Activated naive CD8-positive, alpha-beta T cell treated with anti-CD3 and anti-CD28 coated beads, Interleukin-2, amount 50 U/mL, for 24 hours (primary cell): ENCODE data around the gene LRRC10.
"Not testable (repeated sequence)": the region's sequence is repeated elsewhere in the genome, so short reads cannot be mapped to it uniquely, and the experiment has no call there.

ENCODE experiments used
- ATAC-seq: fragments of 150-1000 bp; cut with Tn5 transposase; one replicate; pipeline ENCODE4 v1.10.0; 2021
- DNase-seq: peaks from one replicate; pipeline ENCODE4 v3.0.0; 2021
- H3K27ac Mint-ChIP-seq: one replicate; pipeline ENCODE4 v1.8.0; 2021; ENCODE audit warnings: mild to moderate bottlenecking, mixed read lengths
- H3K27me3 Mint-ChIP-seq: one replicate; pipeline ENCODE4 v1.8.0; 2021; ENCODE audit warnings: mixed read lengths
- H3K36me3 Mint-ChIP-seq: one replicate; pipeline ENCODE4 v1.8.0; 2021; ENCODE audit warnings: low read depth, mixed read lengths
- H3K4me1 Mint-ChIP-seq: one replicate; pipeline ENCODE4 v1.8.0; 2021; ENCODE audit warnings: mixed read lengths
- H3K4me3 Mint-ChIP-seq: one replicate; pipeline ENCODE4 v1.8.0; 2021; ENCODE audit warnings: mild to moderate bottlenecking, moderate library complexity, mixed read lengths
- H3K9me3 Mint-ChIP-seq: one replicate; pipeline ENCODE4 v1.8.0; 2021; ENCODE audit warnings: mixed read lengths

LRRC10 gene

DNA sequence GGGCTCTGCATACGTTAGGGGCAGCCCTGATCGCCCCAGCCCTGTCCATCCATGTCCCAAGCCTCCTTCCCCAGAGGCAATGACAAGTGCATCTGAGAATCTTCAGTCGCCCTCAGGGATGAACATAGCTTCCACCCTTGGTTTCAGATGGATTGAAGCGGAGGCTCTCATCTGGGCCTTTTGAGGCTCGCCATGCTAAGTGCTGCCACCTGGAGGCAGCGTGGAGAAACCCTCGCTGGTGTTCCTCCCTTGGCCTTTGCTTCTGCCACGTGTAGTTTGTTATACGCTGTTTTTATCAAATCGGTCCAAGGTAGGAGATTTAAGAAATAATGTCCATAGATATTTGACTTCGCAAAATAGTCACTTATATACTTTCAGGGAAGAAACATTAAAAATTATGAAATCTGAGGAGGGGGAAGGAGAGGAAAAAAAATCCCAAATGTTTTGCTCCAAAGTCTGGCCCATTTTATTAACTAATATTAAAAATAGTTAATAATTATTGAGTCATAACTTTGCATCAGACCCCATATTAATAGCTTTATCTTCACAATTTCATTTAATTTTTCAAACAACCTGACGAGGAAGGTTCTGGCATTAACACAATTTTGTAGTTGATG lies 28.8 kb upstream of the LRRC10 start:
- Mint-ChIP-seq H3K4me1 (peaks cover 2% of the 10 kb centered on the region), H3K9me3 (no peaks in the 10 kb centered on the region), H3K27ac (no peak overlapping the region), H3K27me3 (peaks cover 2% of the 10 kb centered on the region), H3K4me3 (no peak overlapping the region), H3K36me3 (no peaks in the 10 kb centered on the region)
- DNase-seq: peak; percentile 69
- ATAC-seq: peak; percentile 72

DNA sequence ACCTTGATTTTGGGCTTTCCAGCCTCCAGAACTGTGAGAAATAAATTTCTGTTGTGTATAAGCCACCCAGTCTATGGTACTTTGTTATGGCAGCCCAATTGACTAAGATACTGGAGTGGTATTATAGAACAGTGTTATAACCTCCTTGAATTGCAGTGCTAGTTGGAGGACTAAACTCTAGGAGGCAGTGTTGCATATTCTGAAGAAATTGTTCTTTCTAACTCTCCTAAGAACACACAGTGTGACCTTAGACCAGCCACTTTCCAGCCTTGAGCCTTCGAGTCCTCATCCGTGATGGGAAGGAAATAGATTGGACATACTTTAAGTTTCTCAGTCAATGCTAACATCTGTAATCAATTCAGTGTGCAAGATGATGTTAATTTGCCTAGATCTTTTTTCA lies 22.4 kb upstream of the LRRC10 start:
- H3K4me1 Mint-ChIP-seq: no peaks in the 10 kb centered on the region
- H3K27me3 Mint-ChIP-seq: no peaks in the 10 kb centered on the region
- no peak overlapping the region for H3K27ac Mint-ChIP-seq
- H3K36me3 Mint-ChIP-seq: no peaks in the 10 kb centered on the region
- DNase-seq (no peak), ATAC-seq (no peak)
- H3K9me3 Mint-ChIP-seq: no peaks in the 10 kb centered on the region
- H3K4me3 Mint-ChIP-seq: no peak overlapping the region

DNA sequence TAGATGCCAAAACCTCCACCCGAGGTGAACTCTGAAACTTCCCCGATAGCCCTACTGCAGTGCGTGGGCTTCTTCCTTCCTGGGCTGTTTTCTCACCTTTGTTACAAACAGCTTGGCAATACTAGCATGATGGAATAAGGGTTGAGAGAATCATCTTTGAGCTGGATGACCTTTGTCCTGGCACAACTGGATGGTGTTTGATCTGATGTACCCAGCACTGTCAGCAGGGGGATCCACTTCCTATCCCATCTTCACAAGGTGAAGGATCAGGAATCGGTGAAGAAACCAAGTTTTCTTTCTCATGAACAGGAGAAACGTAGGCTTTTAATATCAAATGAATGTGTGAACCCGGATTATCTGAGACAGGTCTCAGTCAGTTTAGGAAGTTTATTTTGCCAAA lies 19.5 kb upstream of the LRRC10 start:
- Mint-ChIP-seq H3K4me3 (no peak overlapping the region), H3K4me1 (no peaks in the 10 kb centered on the region), H3K9me3 (no peaks in the 10 kb centered on the region), H3K36me3 (no peaks in the 10 kb centered on the region), H3K27me3 (no peaks in the 10 kb centered on the region), H3K27ac (no peak overlapping the region)
- no peak for ATAC-seq
- no peak for DNase-seq

DNA sequence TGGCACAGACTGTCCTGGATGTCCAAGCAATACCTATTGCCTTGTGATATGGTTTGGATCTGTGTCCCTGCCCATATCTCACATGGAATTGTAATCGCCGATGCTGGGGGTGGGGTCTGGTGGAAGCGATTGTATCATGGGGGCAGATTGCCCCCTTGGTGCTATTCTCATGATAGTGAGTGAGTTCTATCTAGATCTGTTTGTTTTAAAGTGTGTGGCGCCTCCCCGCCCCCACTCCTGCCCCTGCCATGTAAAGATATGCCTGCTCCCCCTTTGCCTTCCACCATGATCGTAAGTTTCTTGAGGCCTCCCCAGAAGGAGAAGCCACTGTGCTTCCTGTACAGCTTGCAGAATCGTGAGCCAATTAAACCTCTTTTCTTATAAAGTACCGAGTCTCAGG lies 16.8 kb upstream of the LRRC10 start:
- Mint-ChIP-seq H3K36me3 (no peaks in the 10 kb centered on the region), H3K4me1 (no peaks in the 10 kb centered on the region), H3K4me3 (no peak overlapping the region), H3K9me3 (no peaks in the 10 kb centered on the region), H3K27me3 (no peaks in the 10 kb centered on the region), H3K27ac (no peak overlapping the region)
- no peak for ATAC-seq
- DNase-seq: no peak

DNA sequence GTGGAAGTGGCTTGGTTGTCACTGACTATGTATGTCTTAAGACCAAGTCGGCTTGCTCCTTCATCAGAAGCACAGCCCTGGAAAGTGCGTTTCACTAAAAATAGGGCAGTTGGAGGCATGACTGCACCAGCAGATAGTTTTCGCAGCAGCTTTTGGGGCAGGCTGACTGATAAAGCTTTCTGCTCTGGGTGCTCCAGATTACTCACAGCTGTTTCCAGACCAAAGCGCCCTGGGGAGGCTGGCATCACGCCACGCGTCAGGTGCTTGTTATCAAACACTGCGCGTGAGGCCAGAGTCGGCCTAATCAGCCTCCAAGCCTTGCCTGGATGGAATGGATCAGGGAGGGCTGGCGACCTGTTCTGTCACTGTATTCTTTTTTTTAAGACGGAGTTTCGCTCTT lies 13.3 kb upstream of the LRRC10 start:
- H3K27ac Mint-ChIP-seq: no peak overlapping the region
- DNase-seq (no peak), ATAC-seq (no peak)
- peaks cover 2% of the 10 kb centered on the region for H3K27me3 Mint-ChIP-seq
- no peaks in the 10 kb centered on the region for H3K9me3 Mint-ChIP-seq
- no peaks in the 10 kb centered on the region for H3K36me3 Mint-ChIP-seq
- no peak overlapping the region for H3K4me3 Mint-ChIP-seq
- no peaks in the 10 kb centered on the region for H3K4me1 Mint-ChIP-seq

DNA sequence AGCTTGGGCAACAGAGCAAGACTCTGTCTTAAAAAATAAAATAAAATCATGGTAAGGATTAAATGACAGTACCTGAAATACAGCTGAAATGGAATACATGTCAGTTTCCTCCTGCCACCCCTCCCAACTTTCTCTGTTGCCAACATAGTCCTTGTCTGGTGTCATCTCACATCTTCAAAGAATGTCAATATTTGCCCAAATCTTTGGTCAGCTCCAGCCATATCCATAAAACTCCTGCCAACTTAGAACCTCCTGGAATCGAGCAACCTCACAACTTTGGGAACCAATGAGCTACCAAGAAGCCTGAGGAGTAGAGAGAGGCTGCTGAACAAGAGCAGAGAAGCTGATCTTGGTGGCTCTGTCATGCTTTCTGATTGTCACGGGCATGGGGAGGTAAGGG lies 10.8 kb upstream of the LRRC10 start:
- no peak overlapping the region for H3K4me3 Mint-ChIP-seq
- H3K9me3 Mint-ChIP-seq: no peaks in the 10 kb centered on the region
- H3K27me3 Mint-ChIP-seq: peaks cover 2% of the 10 kb centered on the region
- H3K4me1 Mint-ChIP-seq: no peaks in the 10 kb centered on the region
- no peak overlapping the region for H3K27ac Mint-ChIP-seq
- ATAC-seq: no peak
- no peak for DNase-seq
- no peaks in the 10 kb centered on the region for H3K36me3 Mint-ChIP-seq

DNA sequence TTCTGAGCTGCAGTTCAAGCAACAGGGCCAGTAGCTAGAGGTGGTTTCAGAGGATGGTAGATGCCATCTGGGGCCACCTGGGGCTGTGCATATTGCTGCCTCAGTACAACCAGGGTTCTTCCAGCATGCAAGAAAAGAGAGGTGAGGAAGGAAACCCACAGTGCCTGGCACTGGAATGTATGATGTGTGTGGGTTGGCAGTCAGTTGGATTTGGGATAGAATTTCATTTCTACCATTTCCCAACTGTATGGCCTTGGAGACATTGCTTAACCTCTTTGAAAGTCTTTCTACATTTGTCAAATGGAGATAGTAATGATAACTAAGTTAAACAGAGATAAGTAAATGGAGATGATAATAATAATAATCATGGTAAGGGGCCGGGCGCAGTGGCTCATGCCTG lies 10.2 kb upstream of the LRRC10 start:
- no peak overlapping the region for H3K27ac Mint-ChIP-seq
- DNase-seq (no peak), ATAC-seq (no peak)
- H3K4me3 Mint-ChIP-seq: no peak overlapping the region
- H3K27me3 Mint-ChIP-seq: peaks cover 2% of the 10 kb centered on the region
- H3K4me1 Mint-ChIP-seq: no peaks in the 10 kb centered on the region
- no peaks in the 10 kb centered on the region for H3K9me3 Mint-ChIP-seq
- no peaks in the 10 kb centered on the region for H3K36me3 Mint-ChIP-seq

DNA sequence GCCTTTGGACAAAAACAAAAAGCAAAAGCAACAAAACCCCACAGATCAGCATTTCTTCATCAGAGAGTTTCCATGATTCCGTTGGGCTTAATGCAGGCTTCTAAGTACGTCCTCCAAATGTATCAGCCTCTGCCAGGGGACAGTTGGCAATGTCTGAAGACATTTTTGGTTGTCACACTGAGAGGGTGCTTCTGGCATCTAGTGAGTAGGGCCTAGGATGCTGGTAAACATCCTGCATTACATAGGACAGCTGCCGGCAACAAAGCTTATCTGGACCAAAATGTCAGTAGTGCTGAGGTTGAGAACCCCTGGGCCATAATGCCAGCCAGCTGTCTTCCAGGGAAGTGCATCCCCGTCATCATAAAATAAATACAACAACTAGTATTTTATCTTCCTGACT lies 9.4 kb upstream of the LRRC10 start:
- H3K27ac Mint-ChIP-seq: no peak overlapping the region
- peaks cover 5% of the 10 kb centered on the region for H3K27me3 Mint-ChIP-seq
- DNase-seq (no peak), ATAC-seq (no peak)
- no peaks in the 10 kb centered on the region for H3K4me1 Mint-ChIP-seq
- H3K9me3 Mint-ChIP-seq: no peaks in the 10 kb centered on the region
- H3K4me3 Mint-ChIP-seq: no peak overlapping the region
- no peaks in the 10 kb centered on the region for H3K36me3 Mint-ChIP-seq

DNA sequence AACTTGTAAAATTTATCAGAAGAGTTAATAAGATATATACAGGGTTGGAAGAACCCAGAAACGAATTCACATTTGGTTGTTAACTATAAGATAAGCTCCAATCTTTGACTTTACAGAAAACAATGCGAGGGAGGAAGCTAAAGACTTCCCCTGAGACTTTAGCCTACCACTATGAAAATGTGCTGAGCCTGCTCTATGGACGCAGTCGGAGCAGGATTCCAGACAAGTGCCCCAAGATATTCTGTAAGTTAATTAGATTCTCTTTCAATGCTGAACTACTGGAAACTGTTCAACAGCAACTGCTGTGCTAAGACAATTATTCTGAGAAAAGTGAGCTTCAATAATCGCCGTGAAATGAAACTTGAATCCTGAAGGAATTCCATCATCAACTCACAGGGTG lies 8.3 kb upstream of the LRRC10 start:
- H3K36me3 Mint-ChIP-seq: no peaks in the 10 kb centered on the region
- H3K27ac Mint-ChIP-seq: no peak overlapping the region
- no peak overlapping the region for H3K4me3 Mint-ChIP-seq
- H3K9me3 Mint-ChIP-seq: no peaks in the 10 kb centered on the region
- no peak for DNase-seq
- no peaks in the 10 kb centered on the region for H3K4me1 Mint-ChIP-seq
- H3K27me3 Mint-ChIP-seq: peaks cover 5% of the 10 kb centered on the region
- ATAC-seq: no peak

DNA sequence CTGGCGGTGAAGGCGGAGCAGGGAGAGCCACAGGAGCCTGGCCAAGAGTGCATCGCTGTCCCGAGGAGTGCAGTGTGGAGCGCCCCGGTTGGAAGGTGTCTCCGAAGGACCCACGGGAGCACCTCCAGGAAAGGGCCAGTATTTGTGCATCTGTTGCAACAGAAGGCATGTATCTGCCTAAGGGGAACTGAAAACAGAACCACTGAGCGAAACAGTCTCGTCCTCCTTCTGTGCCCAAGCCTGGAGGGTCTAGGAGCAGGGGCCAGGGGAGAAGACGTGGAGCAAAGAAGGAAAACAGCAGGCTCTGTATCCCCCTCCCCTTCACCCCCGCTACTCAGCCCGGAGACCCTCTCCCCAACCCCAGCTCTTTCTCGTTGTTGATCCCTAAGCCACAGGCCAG lies 5.3 kb upstream of the LRRC10 start:
- H3K4me1 Mint-ChIP-seq: no peaks in the 10 kb centered on the region
- DNase-seq (no peak), ATAC-seq (no peak)
- H3K27me3 Mint-ChIP-seq: peaks cover 5% of the 10 kb centered on the region
- no peak overlapping the region for H3K27ac Mint-ChIP-seq
- no peaks in the 10 kb centered on the region for H3K9me3 Mint-ChIP-seq
- no peaks in the 10 kb centered on the region for H3K36me3 Mint-ChIP-seq
- H3K4me3 Mint-ChIP-seq: no peak overlapping the region

DNA sequence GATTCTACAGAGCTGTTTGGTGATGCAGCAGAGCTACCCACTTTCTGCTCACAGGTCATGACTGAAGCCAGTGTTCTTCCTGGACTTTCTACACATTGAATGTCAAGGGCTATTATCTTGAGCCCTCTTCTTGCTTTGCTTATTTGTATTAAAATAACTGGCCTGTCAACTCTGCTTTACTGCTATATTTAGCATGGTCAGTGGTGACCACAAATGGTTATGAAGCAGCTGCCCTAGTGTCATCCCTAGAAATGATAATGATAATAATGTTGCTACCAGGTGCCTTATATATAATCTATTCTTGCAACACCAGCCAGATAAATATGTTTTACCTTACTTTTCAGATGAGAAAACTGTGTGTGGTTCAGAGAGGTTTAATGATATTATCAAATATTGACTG lies 2.6 kb upstream of the LRRC10 start:
- no peak for DNase-seq
- no peak for ATAC-seq
- Mint-ChIP-seq H3K27ac (no peak overlapping the region), H3K4me1 (no peaks in the 10 kb centered on the region), H3K4me3 (no peak overlapping the region), H3K36me3 (no peaks in the 10 kb centered on the region), H3K27me3 (peaks cover 3% of the 10 kb centered on the region), H3K9me3 (no peaks in the 10 kb centered on the region)

DNA sequence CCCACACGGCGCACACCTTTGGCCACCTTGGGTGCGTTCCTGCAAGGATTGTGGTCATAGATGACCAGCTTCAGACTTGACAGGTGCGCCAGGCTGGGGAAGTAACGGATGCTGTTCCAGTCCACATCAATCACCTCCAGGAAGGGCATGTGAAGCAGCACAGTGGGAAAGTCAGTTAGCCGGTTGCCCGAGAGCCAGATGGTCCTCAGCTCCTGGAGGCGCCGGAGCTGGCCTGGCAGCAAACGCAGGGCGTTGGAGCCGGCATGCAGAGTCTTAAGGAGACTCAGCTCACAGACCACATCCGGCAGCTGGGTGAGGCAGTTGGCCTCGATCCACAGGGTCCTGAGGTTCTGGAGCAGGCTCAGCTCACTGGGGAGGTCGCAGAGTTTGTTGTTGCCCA lies 581 bp downstream of the LRRC10 start:
- ATAC-seq: no peak
- no peaks in the 10 kb centered on the region for H3K27me3 Mint-ChIP-seq
- DNase-seq: no peak
- H3K4me1 Mint-ChIP-seq: no peaks in the 10 kb centered on the region
- H3K4me3 Mint-ChIP-seq: no peak overlapping the region
- H3K9me3 Mint-ChIP-seq: no peaks in the 10 kb centered on the region
- no peak overlapping the region for H3K27ac Mint-ChIP-seq
- no peaks in the 10 kb centered on the region for H3K36me3 Mint-ChIP-seq

DNA sequence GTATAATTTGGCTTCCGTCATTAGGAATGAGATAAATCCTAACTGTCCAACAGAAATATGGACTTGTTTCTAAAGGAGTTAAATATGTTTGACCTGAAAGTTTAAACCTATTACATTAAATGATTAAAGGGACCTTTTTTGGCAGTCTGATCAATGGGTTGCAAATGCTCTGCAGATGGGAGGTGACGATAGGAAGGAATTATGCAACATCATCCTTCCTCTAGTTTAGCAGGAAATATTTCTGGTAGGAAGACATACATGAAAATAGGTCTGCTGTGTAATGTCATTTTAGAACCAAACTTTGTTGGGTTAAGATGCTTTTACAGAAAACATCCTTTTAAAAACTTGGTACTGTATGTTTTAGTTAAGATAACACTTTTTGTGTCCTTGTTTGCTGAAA lies 2.6 kb downstream of the LRRC10 start:
- Mint-ChIP-seq H3K36me3 (peaks cover 5% of the 10 kb centered on the region), H3K4me1 (no peaks in the 10 kb centered on the region), H3K27me3 (no peaks in the 10 kb centered on the region), H3K27ac (no peak overlapping the region), H3K4me3 (no peak overlapping the region), H3K9me3 (no peaks in the 10 kb centered on the region)
- DNase-seq: no peak
- no peak for ATAC-seq

DNA sequence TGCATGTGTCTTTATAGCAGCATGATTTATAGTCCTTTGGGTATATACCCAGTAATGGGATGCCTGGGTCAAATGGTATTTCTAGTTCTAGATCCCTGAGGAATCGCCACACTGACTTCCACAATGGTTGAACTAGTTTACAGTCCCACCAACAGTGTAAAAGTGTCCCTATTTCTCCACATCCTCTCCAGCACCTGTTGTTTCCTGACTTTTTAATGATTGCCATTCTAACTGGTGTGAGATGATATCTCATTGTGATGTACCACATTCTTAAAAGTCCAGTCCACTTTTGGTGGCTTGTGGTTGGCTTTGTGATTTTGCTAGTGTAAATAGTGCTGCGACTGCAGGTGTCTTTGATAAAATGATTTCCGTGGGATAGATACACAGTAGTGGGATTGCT lies 6.4 kb downstream of the LRRC10 start:
- not testable (repeated sequence) for H3K4me1 Mint-ChIP-seq, H3K27me3 Mint-ChIP-seq, H3K9me3 Mint-ChIP-seq, H3K27ac Mint-ChIP-seq, H3K4me3 Mint-ChIP-seq, ATAC-seq, DNase-seq
- peaks cover 39% of the 10 kb centered on the region for H3K36me3 Mint-ChIP-seq

DNA sequence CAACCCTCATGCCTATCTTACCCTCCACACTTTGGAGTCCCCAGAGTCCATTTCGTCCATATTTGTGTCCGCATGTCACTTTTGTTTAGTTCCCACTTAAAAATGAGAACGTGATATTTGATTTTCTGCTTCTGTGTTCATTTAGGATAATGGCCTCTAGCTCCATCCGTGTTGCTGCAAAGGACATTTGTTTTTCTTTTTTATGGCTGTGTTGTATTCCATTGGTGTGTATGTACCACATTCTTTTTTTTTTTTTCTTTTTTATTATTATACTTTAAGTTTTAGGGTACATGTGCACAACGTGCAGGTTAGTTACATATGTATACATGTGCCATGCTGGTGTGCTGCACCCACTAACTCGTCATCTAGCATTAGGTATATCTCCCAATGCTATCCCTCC lies 7.2 kb downstream of the LRRC10 start:
- H3K4me3 Mint-ChIP-seq, H3K4me1 Mint-ChIP-seq, ATAC-seq, H3K9me3 Mint-ChIP-seq, DNase-seq, H3K27ac Mint-ChIP-seq, H3K27me3 Mint-ChIP-seq: not testable (repeated sequence)
- peaks cover 44% of the 10 kb centered on the region for H3K36me3 Mint-ChIP-seq

DNA sequence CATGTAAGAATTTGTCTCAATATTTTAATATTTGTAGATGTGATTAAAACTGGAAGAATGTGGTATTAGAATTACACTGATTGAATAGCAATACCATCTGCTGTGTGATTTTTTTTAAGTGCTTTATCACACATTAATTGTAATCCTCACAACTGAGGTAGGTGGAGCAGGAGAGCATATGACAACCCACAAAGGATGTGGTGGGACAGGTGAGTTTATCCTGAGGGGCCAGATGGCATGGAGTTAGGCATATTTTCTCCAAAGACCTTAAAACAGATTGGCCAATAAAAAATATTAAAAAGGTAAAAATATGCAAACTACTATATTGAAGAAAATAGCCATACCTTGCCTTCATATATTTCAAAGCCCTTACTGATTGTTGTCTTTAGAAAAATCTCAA lies 7.8 kb downstream of the LRRC10 start:
- ATAC-seq (no peak), DNase-seq (no peak)
- H3K9me3 Mint-ChIP-seq: no peaks in the 10 kb centered on the region
- H3K36me3 Mint-ChIP-seq: peaks cover 49% of the 10 kb centered on the region
- H3K27me3 Mint-ChIP-seq: no peaks in the 10 kb centered on the region
- H3K4me3 Mint-ChIP-seq: no peak overlapping the region
- H3K27ac Mint-ChIP-seq: no peak overlapping the region
- no peaks in the 10 kb centered on the region for H3K4me1 Mint-ChIP-seq
